ENCODE measurements around the gene HHIPL1. TPM values are rescaled to one million over a fixed set of nuclear protein-coding genes. Genes with fewer than 3 reads are reported as not detected.

The HHIPL1 gene
- total and polyA plus RNA-seq, 2 of the 8 experiments (the other 6 are each of a cell fraction or from before 2014, with no cell fraction given), result 1.5 to 2.6 TPM

DNA sequence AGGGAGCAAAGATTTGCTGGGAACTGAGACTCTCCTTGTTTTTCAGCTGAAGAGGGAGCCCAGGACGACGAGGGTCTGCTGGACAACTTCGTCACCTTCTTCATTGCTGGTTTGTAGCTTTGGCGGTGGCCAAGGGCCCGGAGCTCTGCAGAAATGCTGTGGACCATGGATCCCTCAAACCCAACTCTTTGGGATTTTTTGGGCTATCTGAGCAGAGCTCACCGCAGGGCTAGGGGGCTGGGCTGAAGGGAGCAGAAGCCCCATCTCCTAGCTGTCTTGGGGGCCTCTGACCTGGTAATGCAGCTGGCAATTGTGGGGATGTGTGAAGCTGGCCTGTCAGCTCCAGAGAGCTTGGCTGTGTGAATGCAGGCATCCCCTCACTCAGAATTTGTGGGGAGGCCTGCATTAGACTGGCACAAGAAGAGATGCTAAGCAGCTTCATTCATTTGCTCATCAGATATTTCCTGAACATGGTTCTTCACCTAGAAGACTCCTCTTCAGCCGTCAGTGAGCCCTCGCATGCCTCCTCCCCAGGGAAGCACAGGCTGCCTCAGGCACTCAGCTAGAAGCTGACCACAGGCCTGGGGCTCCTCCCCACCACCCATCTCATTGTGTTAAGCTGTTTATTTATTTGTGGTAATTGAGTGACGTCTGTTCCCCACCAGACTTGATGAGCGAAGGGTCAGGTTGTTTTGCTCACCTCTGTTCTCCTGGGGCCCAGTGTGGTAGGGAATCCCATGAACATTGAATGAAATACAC is 71.3 kb downstream of the HHIPL1 start:
- H3K4me1 ChIP-seq (replicated peaks in 1 of 4; ENCODE audit: control insufficient read depth in 3 of 4, insufficient read depth in 4 of 4, low read length in 3 of 4), result peaks cover 0 to 2% (median 0%) of the 10 kb centered on the region in 4 experiments; a peak in 3 of 7 replicates
- no peak overlapping the region for H3K14ac ChIP-seq (ENCODE audit: insufficient read length)
- H3K4ac ChIP-seq (replicated peaks; ENCODE audit: insufficient read length, low read depth, low read length), result no peak overlapping the region
- no peak overlapping the region for H4K5ac ChIP-seq (ENCODE audit: insufficient read length, low read depth, low read length)
- no peak for FAIRE-seq
- H3K9ac ChIP-seq (replicated peaks in 1 of 4; ENCODE audit: extremely low read depth in 1 of 4, low read depth in 3 of 4, low read length in 3 of 4), result no peak overlapping the region
- no peaks in the 10 kb centered on the region for H3K79me1 ChIP-seq (ENCODE audit: low read depth, low read length)
- no peak overlapping the region for H3K4me2 ChIP-seq (ENCODE audit: insufficient read depth in 1 of 2, low read depth in 2 of 2, low read length in 2 of 2)
- no peak overlapping the region for H4K8ac ChIP-seq (ENCODE audit: extremely low read depth, insufficient read depth, low read length)
- no peaks in the 10 kb centered on the region for H3K23me2 ChIP-seq (ENCODE audit: low read depth, low read length)
- H2AFZ ChIP-seq (ENCODE audit: low read length), result no peak overlapping the region
- WGBS, 2 experiments (ENCODE audit: extremely low coverage in 1 of 2, insufficient coverage in 1 of 2, insufficient read length in 1 of 2, insufficient replicate concordance in 2 of 2, low coverage in 1 of 2, low lambda C conversion rate in 2 of 2, missing lambda C conversion rate in 1 of 2), result 78% methylated on average over 10 of the region's 10 CpGs; no CpG with 5 or more reads in 1 of the 2 experiments
- H3K4me3 ChIP-seq (ENCODE audit: extremely low read depth in 1 of 4, insufficient read depth in 2 of 4, low read depth in 3 of 4, low read length in 4 of 4), result no peak overlapping the region
- no peaks in the 10 kb centered on the region for H4K20me1 ChIP-seq (replicated peaks in 1 of 2; ENCODE audit: control insufficient read depth in 1 of 2, insufficient read depth in 2 of 2, low read length in 2 of 2)
- no peak overlapping the region for H3K23ac ChIP-seq (ENCODE audit: insufficient read length)
- H3K9me3 ChIP-seq (ENCODE audit: insufficient read depth in 2 of 2, low read depth in 1 of 2, low read length in 1 of 2), result no peaks in the 10 kb centered on the region; a peak in 1 of 4 replicates
- no peak overlapping the region for H2BK5ac ChIP-seq (ENCODE audit: low read depth, low read length)
- H3K27ac ChIP-seq (ENCODE audit: low read depth, low read length), result no peak overlapping the region
- H2BK15ac ChIP-seq (ENCODE audit: low read length), result no peak overlapping the region
- no peak overlapping the region for H3K56ac ChIP-seq (replicated peaks; ENCODE audit: insufficient read length, low read depth, low read length)
- TF ChIP-seq TBP (IDR thresholded peaks at IDR 0.05; ENCODE audit: low read depth, low read length) (no peak), KDM4A (IDR thresholded peaks at IDR 0.05; ENCODE audit: low read depth, low read length, severe bottlenecking) (no peak), CHD2 (IDR thresholded peaks at IDR 0.05; ENCODE audit: low read length) (no peak), KDM5A (IDR thresholded peaks at IDR 0.05; ENCODE audit: low read length) (no peak), SP2 (IDR thresholded peaks at IDR 0.05; ENCODE audit: low read length) (no peak), RNF2 (IDR thresholded peaks at IDR 0.05; ENCODE audit: borderline replicate concordance, low read depth, low read length, missing control alignments, poor library complexity, severe bottlenecking) (no peak), EGR1 (IDR thresholded peaks at IDR 0.05; ENCODE audit: borderline replicate concordance, low read depth, low read length) (no peak), CBX5 (IDR thresholded peaks at IDR 0.05; ENCODE audit: low read depth, low read length) (no peak)
- TF ChIP-seq, protein P1, sequence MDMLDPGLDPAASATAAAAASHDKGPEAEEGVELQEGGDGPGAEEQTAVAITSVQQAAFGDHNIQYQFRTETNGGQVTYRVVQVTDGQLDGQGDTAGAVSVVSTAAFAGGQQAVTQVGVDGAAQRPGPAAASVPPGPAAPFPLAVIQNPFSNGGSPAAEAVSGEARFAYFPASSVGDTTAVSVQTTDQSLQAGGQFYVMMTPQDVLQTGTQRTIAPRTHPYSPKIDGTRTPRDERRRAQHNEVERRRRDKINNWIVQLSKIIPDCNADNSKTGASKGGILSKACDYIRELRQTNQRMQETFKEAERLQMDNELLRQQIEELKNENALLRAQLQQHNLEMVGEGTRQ (IDR thresholded peaks at IDR 0.05; ENCODE audit: low read length), result no peak
- no peak overlapping the region for H2BK20ac ChIP-seq (ENCODE audit: low read length)
- H2AK5ac ChIP-seq (ENCODE audit: low read depth, low read length), result no peak overlapping the region
- no peak overlapping the region for H3K18ac ChIP-seq (ENCODE audit: extremely low read depth, low read length)
- H4K91ac ChIP-seq (replicated peaks; ENCODE audit: insufficient read length, low read length), result no peak overlapping the region
- CTCF ChIA-PET (ENCODE audit: partially characterized antibody), result interaction anchor here (0.9 to 5.1 kb wide), 10 partner anchors 9 to 304 kb away, joined by 3 to 36 read pairs (median 3); no protein-coding TSS in a partner anchor
- no peak overlapping the region for H2BK12ac ChIP-seq (ENCODE audit: low read depth, low read length)
- no peak overlapping the region for H2BK120ac ChIP-seq (replicated peaks; ENCODE audit: low read depth, low read length)
- no peaks in the 10 kb centered on the region for H3K27me3 ChIP-seq (replicated peaks in 1 of 4; ENCODE audit: control insufficient read depth in 3 of 4, extremely low read depth in 1 of 4, insufficient read depth in 3 of 4, low read length in 3 of 4)
- POLR2A ChIA-PET (ENCODE audit: partially characterized antibody), result no interaction called here
- no peaks in the 10 kb centered on the region for H3K36me3 ChIP-seq (ENCODE audit: control insufficient read depth in 2 of 4, insufficient read depth in 4 of 4, low read length in 3 of 4)
- H3K79me2 ChIP-seq (ENCODE audit: control insufficient read depth in 1 of 2, insufficient read depth in 2 of 2, low read length in 2 of 2), result no peaks in the 10 kb centered on the region
- DNase-seq (ENCODE audit: low read depth in 1 of 2, low spot score in 2 of 2), result no peak

Data from H1 (cell line).